Testis (tissue), 3 donors: ENCODE results near the gene PSENEN. TPM values are rescaled to one million over a fixed set of nuclear protein-coding genes. Genes with fewer than 3 reads are reported as not detected.

Experiments
- DNase-seq: peaks from one replicate; pipeline ENCODE4 v3.0.0-alpha.2; 2019
- H3K27ac ChIP-seq, 2 donors: fragments of 200-600 bp; sonication (generic); one replicate each; pipeline ENCODE4 v1.5.1; 2019
- H3K27me3 ChIP-seq: fragments of 200-600 bp; sonication (generic); one replicate; pipeline ENCODE4 v1.5.1; 2019
- H3K36me3 ChIP-seq: fragments of 200-600 bp; sonication (generic); one replicate; pipeline ENCODE4 v1.5.1; 2017; ENCODE audit warnings: low read depth; ENCODE audit errors: missing control alignments
- H3K4me1 ChIP-seq: fragments of 200-600 bp; sonication (generic); one replicate; pipeline ENCODE4 v1.5.1; 2019
- H3K4me3 ChIP-seq, 2 donors: fragments of 200-600 bp; sonication (generic); one replicate each; pipeline ENCODE4 v1.5.1; 2017 to 2019
- H3K9me3 ChIP-seq: fragments of 200-600 bp; sonication (generic); one replicate; pipeline ENCODE4 v1.5.1; 2017
- POLR2A ChIP-seq: fragments of 450-650 bp; IDR thresholded peaks from one replicate; pipeline ENCODE4 v1.6.1; 2017; ENCODE audit warnings: antibody characterized with exemption, mild to moderate bottlenecking, moderate library complexity
- WGBS, 2 donors: methylation state at CpG; one replicate each; pipeline ENCODE4 v1.1.5; 2018; 5-methylcytosine and 5-hydroxymethylcytosine counted together
- intact Hi-C: fragments of 100-400 bp; cut with DNase I; formaldehyde crosslinking; loops from one replicate; pipeline ENCODE4 v1.15.1; 2023; ENCODE audit warnings: low total_unique reads
- polyA plus RNA-seq: library from polyadenylated mRNA; stranded (reverse); fragments of 350-450 nt; fragmentation: Illumina TruSeq; extraction: RNeasy Lipid Tissue Mini Kit (QIAGEN cat#74804); gene quantifications from one replicate; pipeline ENCODE4 v1.2.3, GENCODE V29; 2014; ENCODE audit warnings: low read depth, low replicate concordance; ENCODE audit not compliant: insufficient read depth
- total RNA-seq, 2 donors: library from RNA; depleted of rRNA; stranded (reverse); fragments of >200 nt; gene quantifications; one replicate each; pipeline ENCODE4 v1.2.3, GENCODE V29; 2016
- TF ChIP-seq, protein P1 (sequence below), 3 experiments: fragments of 450-650 bp in 2 of 3; fragments of 200-600 bp in 1 of 3; sonication (generic) in 1 of 3; IDR thresholded peaks; one replicate each; pipeline ENCODE4 v1.5.1; 2016 to 2019; ENCODE audit warnings: antibody characterized with exemption in 3 of 3, mild to moderate bottlenecking in 2 of 3, moderate library complexity in 1 of 3

Gene PSENEN
- total and polyA plus RNA-seq, 3 donors from 2014 or later = 100 to 303 (median 121) TPM

GRCh38 chr19:35775046-35775297 lies 29.5 kb downstream of the PSENEN start:
- intact Hi-C loops = no loop called here
- TF ChIP-seq, protein P1, sequence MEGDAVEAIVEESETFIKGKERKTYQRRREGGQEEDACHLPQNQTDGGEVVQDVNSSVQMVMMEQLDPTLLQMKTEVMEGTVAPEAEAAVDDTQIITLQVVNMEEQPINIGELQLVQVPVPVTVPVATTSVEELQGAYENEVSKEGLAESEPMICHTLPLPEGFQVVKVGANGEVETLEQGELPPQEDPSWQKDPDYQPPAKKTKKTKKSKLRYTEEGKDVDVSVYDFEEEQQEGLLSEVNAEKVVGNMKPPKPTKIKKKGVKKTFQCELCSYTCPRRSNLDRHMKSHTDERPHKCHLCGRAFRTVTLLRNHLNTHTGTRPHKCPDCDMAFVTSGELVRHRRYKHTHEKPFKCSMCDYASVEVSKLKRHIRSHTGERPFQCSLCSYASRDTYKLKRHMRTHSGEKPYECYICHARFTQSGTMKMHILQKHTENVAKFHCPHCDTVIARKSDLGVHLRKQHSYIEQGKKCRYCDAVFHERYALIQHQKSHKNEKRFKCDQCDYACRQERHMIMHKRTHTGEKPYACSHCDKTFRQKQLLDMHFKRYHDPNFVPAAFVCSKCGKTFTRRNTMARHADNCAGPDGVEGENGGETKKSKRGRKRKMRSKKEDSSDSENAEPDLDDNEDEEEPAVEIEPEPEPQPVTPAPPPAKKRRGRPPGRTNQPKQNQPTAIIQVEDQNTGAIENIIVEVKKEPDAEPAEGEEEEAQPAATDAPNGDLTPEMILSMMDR (IDR thresholded peaks at IDR 0.05) = no peak
- no peak for TF ChIP-seq POLR2A
- H3K4me1 ChIP-seq = peaks cover 7% of the 10 kb centered on the region
- H3K27me3 ChIP-seq = no peaks in the 10 kb centered on the region
- no peaks in the 10 kb centered on the region for H3K9me3 ChIP-seq
- no peak overlapping the region for H3K27ac ChIP-seq
- 24 to 26% methylated on average over 9 of the region's 9 CpGs for WGBS, 2 donors
- H3K4me3 ChIP-seq = peak overlapping the region in 1 of 2 donors; percentile 85
- DNase-seq = no peak
- no peaks in the 10 kb centered on the region for H3K36me3 ChIP-seq

- intact Hi-C loops = no loop called here
- Histone ChIP-seq H3K36me3 (no peaks in the 10 kb centered on the region), H3K27ac (peak within 1 kb of the TSS in 1 of 2 donors; percentile 33), H3K4me3 (peak within 1 kb of the TSS; percentile 74 to 85), H3K9me3 (no peaks in the 10 kb centered on the region), H3K27me3 (no peaks in the 10 kb centered on the region), H3K4me1 (peaks cover 7% of the 10 kb centered on the region)
- 1 to 2% methylated on average over 22 to 45 of the region's 82 CpGs for WGBS, 2 donors
- DNase-seq = peak; percentile 99
- TF ChIP-seq POLR2A = no peak
- TF ChIP-seq, protein P1 (IDR thresholded peaks at IDR 0.05) = no peak
Measured at GRCh38 chr19:35775298-35776101, 30.0 kb downstream of the PSENEN start, which contains the start of gene ARHGAP33. Gene ARHGAP33, plus strand, starts transcription at chr19:35775564. Its CDS starts 95 bp downstream, at chr19:35775659.

- no peaks in the 10 kb centered on the region for H3K9me3 ChIP-seq
- intact Hi-C loops = no loop called here
- no peak for DNase-seq
- no peaks in the 10 kb centered on the region for H3K27me3 ChIP-seq
- H3K4me3 ChIP-seq = peak overlapping the region; percentile 74 to 85
- no peaks in the 10 kb centered on the region for H3K36me3 ChIP-seq
- H3K4me1 ChIP-seq = peaks cover 7% of the 10 kb centered on the region
- peak overlapping the region in 1 of 2 donors; percentile 33 for H3K27ac ChIP-seq
- TF ChIP-seq, protein P1 (IDR thresholded peaks at IDR 0.05) = no peak
- TF ChIP-seq POLR2A = no peak
- WGBS, 2 donors = 47 to 55% methylated on average over 13 of the region's 13 CpGs
Measured at GRCh38 chr19:35776102-35776788, 30.8 kb downstream of the PSENEN start.

DNA sequence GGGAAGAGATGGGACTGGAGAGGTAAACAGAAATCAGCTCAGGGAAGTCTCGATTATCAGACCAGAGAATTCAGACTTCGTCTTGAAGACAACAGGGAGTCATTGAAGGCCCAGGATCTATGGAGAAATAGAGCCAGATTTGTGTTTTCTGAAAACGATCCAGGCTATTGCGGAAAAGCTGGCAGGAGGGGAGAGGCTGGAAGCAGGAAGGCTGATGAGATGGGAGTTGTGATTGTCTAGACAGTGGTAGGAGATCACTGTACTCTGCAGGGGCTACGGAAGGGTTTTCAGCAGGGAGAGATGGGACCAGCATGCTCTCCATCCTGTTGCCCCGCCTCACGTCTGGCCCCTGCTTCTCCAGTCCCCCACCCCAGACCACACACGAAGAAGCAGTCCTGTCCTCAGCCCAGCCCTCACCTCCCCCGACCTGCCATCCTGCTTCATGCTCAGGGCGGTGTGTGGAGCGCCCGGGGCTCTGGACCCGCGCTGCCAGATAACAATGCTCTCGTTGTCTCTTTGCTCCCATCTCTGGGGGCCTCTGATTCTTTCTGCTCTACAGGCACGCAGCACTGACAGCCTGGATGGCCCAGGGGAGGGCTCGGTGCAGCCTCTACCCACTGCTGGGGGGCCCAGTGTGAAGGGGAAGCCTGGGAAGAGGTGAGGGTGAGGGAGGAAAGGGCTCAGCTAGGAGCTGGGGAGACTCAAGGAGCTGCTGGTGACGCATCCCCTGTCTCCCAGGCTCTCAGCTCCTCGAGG lies 31.8 kb downstream of the PSENEN start:
- no peak for TF ChIP-seq POLR2A
- TF ChIP-seq, protein P1 (IDR thresholded peaks at IDR 0.05) = no peak
- H3K27ac ChIP-seq = no peak overlapping the region
- no peak overlapping the region for H3K4me3 ChIP-seq
- H3K36me3 ChIP-seq = no peaks in the 10 kb centered on the region
- 46 to 65% methylated on average over 15 to 18 of the region's 19 CpGs for WGBS, 2 donors
- peaks cover 7% of the 10 kb centered on the region for H3K4me1 ChIP-seq
- no peaks in the 10 kb centered on the region for H3K9me3 ChIP-seq
- H3K27me3 ChIP-seq = no peaks in the 10 kb centered on the region
- intact Hi-C loops = no loop called here
- no peak for DNase-seq
